ENCODE measurements around the gene CERK.
"Not testable (repeated sequence)": the region's sequence is repeated elsewhere in the genome, so short reads cannot be mapped to it uniquely, and the experiment has no call there.

Gene CERK

DNA sequence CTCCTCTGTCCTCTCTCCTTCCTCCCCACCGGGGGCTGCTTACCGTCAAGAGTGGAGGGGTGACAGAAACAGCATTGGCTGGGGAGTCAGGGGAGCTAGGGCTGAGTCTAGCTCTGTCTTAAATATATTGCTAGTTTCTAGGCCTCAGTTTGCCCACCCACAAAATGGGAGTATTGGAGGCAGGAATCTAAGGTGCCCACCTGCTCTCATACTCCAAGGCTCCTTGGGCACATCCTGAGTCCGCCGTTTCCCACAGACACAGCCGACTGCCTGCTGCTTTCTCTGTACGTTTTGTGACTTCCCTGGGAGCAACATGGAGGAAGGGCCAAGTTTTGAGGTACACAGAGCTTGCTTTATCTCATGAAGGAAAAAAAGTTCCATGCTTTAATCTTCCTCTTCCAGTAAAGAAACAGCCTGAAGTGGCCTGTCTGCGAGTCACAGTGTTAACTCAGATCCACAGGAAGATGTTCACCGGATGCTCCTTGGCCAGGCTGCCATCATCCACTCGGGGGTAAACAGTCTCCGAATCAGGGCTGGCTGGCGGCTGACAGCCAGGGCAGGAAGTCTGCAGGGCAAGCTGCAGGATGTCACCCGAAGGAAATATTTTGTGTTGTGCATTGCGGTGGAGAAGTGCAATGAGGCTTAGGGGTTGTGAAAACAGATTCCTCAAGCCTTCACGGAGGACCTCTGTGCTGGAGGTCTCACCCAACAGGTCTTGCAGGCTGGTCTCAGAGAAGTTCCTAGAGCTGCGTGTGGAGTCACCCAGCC lies 11.0 kb upstream of the CERK start:
- DNase-seq (ENCODE audit: low read depth): no peak

DNA sequence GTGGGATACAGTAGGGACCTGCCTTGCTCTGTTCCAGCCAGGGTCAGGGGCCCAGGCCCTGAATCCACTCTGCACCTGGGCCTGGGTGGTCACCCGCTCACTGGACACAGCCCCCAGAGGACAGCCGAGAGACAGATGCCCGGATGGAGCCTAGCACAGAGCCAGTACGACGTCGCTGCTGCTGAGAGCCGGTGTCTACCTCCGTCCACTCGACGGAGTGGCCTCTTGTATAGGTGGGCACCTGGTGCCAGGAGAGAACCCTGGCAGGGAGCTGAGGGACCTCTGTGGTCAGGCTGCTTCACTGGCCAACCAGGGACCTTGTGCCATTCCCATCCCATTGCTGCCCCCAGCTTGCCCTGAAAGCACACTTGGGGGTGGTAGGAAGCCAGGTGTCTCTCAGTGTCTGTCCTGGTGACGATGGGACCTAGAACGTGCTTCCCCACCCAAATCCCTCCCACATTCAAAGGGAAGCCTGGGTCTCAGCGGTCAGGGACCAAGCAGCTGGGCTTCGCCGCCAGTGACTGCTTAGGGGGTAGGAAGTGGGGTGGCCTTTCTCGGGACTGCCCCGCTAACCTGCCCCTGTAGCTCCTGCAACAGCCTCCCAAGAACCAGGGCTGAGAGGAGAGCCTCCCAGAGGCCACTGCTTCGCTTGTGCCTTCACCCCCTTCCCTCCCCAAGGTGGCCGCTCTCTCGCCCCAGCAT lies 10.3 kb upstream of the CERK start:
- DNase-seq (ENCODE audit: low read depth): no peak

DNA sequence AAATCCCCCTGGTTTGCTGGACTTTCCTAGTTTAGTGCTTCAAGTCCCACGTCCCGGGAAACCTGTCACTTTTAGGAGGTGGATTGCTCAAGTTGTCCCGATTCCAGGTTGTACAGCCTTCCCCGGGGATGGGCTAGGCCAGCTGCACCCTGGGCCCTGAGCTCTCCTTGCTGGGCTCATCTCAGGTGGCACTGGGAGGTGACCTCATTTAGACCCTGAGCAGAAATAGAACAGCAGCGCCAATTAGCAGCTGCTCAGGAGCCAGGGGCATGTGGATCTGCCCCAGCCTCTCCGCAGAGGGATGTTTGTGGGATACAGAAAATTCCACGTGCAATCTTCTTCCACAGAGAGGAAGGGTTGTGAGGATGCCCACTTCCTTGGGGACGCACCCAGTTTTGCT lies 9.6 kb upstream of the CERK start:
- no peak for DNase-seq (ENCODE audit: low read depth)

DNA sequence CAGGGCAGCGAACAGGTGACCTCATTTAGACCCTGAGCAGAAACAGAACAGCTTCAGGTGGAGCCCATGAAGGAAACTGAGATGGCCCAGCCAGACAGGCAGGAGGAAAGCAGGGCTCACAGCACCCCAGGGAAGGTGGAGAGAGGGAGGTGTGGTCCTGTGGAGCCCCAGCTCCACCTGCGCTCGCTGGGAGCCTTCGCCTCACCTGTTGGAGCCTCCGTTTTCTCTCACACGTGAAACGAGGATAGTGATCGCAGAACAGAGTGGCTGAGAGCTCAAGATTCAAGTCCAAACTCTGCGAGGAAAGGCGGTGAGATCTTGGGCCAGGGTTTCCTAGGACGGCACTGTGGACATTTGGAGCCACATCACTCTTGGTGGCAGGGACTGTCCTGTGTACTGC lies 8.6 kb upstream of the CERK start:
- no peak for DNase-seq (ENCODE audit: low read depth)

DNA sequence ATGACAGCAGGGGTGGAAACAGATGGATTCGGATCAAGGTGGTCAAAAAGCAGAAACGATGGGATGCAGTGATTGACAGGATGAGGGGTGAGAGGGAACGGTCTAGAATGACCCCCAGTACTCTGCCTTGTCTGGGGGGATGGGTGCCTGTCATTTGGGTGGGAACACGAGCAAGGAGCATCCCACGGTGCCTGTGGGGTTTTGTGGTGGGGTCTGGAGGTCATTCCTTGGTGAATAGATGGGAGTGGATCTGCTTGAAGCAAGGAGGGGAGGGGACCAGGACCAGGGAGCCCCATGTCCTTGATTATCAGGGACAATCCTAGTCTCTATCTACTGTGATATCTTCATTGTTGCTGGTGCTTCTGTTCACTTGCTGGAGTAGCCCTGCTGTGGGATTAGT lies 8.1 kb upstream of the CERK start:
- DNase-seq (ENCODE audit: low read depth): no peak

DNA sequence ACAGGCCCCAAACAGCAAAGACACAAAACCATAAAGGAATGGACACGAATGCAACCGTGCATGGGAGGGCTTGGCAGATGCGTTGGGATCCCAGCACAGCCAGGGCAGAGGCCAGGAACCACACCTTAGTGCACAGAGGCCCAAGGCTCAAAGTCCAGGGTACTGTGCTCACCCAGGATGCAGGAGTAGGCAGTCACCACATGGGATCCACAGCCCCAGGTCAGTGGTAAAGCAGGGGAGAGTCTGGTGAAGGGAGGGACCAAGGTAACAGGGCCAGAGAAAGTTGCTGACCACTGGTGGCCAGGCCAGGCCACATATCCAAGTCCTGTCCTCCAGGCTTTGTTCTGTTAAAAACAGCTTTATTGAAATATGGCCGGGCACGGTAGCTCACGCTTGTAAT lies 6.5 kb upstream of the CERK start:
- DNase-seq (ENCODE audit: low read depth): no peak

DNA sequence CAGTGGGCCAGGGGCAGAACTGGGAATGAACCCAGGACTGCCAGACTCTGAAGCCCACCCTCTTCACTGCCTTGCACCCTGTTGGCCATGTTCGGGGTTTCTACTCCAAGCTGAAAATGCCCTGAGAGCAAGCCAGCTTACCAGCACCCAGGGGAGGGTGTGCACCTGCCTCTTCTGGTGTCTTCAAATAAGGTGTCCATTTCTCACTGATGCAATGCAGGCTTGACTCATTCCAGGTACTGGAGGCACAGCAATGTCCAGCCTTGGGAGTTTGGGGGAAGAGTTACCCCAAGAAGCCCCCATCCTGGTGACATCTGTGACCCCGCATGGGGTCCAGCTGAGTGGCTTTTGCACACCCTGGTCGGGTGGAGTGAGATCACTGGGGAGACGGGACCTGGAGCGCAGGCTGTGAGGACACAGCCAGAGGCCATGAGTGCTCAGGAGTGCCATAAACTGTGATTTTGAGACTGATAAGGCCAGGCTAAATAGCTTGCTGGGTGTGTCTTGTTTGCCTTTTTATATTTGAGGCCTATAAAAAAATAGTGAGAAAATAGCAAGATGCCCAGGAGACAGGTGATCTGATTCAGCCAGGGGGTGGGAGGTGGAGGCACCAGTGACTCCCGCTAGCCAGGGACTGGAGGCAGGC lies 4.6 kb upstream of the CERK start:
- DNase-seq (ENCODE audit: low read depth): no peak

DNA sequence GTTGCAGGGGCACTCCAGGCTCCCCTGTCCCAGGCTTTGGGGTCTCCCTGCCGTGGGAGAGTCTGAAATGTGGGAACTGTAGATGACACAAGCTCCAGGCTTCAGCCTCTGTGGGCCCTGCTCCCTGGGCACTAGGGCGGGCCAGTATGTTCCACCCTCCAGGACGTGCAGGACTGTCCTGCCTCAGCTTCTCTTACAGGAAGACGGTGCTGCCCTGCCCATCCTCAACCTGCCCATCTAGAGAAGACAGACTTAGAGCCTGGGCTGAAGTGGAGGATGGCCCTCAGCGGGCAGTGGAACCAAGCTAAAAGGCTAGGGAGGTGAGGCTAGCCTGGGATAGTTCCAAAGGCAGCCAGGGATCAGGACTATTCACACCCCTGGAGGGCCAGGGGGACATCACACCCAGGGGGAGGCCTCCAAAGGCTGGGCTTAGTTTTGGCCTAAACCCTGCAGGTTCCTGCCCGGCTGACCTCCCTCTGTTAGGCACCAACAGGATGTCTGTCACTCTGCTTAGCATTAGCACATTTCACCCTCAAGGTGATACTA lies 4.0 kb upstream of the CERK start:
- no peak for DNase-seq (ENCODE audit: low read depth)

DNA sequence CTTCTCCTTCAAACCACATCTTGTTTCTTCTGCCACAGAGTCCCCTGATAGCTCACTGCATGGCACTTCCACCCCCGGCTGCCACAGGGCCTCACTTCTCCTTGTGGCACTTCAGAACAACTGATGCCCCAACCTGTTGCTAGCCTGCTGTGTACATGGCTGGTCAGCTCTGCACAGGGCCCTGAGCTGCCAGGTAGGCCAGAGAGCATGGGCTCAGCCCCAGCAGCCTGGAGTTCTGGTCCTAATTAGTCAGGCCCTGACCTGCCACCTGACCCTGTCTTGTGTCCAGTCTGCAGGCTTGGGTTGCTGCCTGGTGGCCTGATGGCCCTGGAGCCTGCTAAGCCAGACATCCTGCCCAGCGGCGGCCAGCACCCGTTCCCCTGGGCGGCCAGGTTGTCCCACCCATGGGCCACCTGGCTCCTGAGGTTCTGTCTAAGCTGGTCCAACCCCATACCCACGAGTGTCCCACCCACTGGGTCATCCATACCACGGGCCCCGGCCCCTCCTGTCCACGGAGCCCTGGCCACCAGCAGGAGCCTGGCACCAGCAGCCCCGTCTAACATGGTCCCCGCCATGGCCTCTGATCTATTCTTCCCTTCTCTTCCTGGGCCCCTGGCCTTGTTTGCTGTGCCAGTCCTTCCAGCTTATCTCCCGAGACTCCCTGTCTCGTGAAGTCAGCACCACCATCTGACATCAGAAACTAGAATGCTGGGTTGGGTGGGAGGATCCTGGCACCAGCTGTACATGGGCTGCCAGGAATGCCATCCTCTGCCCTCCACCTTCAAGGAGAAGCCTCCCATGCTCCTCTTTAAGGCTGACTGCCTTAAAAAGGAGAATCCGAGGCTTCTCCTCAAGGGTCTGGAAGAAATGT lies 3.1 kb upstream of the CERK start:
- DNase-seq (ENCODE audit: low read depth): no peak

DNA sequence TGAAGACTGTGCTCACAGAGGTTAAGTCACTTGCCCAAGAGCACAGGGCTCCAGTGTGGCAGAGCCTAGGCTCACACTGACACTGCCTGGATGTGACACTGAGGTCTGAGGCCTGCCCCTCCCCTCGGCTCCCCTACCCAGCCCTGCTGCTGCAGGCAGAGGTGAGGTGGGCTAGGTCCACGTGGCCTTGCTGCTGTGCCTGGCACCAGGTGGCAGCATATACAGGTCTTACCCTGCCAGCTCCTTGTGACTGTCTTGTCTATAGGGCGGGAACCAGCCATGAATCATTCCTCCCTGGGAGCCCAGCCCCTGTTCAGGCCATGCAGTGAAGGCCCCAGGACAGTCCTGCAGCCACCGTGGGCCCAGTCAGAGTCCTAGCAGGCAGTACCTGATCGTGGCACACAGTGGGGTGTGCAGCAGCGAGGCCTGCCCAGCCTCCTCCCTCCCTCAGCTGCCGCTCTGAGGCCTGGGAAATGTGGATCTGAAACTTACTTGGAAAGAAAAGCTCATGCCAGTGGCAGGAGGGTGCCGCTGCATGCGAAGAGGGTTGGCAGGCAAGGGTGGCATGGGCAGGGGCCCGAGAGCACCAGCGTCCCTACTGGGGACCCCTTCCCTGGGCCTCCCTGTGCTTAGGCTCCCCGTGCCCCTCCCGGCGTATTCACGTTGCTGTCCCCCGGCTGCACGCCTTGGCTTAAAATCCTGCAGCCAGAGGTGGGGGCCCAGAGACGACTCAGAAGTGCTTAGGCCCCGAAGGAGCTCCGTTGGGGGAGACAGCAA lies 1.2 kb upstream of the CERK start:
- no peak for DNase-seq (ENCODE audit: low read depth)

DNA sequence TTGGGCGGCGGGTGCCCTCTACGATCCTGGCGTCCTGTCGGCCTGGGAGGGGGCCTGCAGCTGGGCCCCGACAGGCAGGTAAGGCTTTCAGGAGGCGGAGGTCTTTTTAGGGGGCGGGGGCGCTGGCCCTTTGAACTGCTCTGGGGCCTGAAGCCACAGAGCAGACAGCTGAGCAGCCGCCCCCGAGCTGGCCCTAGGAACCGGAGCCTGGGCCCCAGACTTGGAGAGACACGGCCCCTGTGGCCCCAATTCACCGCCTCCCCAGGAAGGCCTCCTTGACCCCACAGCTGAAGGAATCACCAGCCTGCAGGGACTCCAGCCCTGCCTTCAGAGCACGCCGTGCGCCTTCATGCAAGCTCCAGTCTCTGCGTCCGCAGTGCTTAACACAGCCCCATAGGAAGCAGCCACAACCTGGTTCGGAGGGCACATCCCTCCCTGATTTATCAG lies 618 bp upstream of the CERK start:
- no peak for DNase-seq (ENCODE audit: low read depth)

DNA sequence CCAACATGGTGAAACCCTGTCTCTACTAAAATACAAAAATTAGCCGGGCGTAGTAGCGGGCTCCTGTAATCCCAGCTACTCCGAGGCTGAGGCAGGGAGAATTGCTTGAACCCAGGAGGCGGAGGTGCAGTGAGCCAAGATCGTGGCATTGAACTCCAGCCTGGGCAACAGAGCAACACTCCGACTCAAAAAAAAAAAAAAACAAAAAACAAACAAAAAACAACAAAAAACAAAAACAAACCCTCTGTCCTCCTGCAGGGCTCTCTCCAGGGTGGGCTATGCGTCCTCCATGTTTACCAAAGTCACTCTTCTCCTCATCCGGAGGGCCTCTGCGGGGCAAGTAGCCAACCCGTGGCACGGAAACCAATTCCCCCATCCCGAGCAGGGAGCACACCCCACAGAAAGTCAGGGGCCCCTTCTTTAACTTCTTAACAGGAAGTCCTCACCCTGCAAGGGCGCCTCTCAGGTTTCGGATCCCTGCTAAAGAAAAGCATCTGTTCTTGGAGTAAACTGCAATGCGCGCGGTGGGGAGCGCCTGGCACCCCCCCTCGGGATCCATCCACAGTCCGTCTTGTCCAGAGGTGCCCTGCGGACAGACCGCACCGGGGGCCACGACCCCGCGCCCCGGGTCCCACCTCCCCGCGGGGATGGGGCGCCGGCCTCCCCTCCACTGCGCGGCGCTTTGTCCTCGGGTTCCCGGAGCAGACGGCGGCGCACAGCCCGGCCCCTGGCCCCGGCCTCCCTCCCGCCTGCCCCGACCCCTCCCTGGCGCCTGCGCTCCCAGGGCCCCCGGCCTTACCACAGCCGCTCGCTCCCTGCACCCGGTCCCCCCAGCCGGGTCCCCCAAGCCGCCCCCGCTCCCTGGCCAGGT lies 712 bp downstream of the CERK start:
- DNase-seq (ENCODE audit: low read depth): no peak

DNA sequence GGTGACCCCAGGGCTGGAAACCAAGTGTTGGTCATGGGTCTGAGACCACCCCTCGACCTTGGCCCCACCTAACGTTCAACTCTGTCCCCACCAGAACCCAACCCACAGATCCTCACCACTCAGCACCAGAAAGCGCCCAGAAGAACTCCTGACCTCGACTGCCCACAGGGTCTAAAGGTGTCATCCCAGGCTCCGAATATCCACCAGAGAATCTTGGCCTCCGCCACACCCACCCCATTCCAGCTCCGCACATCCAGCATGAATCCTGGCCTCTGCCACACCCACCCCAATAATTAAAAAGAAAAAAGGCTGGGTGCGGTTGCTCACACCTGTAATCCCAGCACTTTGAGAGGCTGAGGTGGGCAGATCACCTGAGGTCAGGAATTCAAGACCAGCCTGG lies 1.3 kb downstream of the CERK start:
- DNase-seq (ENCODE audit: low read depth): no peak

DNA sequence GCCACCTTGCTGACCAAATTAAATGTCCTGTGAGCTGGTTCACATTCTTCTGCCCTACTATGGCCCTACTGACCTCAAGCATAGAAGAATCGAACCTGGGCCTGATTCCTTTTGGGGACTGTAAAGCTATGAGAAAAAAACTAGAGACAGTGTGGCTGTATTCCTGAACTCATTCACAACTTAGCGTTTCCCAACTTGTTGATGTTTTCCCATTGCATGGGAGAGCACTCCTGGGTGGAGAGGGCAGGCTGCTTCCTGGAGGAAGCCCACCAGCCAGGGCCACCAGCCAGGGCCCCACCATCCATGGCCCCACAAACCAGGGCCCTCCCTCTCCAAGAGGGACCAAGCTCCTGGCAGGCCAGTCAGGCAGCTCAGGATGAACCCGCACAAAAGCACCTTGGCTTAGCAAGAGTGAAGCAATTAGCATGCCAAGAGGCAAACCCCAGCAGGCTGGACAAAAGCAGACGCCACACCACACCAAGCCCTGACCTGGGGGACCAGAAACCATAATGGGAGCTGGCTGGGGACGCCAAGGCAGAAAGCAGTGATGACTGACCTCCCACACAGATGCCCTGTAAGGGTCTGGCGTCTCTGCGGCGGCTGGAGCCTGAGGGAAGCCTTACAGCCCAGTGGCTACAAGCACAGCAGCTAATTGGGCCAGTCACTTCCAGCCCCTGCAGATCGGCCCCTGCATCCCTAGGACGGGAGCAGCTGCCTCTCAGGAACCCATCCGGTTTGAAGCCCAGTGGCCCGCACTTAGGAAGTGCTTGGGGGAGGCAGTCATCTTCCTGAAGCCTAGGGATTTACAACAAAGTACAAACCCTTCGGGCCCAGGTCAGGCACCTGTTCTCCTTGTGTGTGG lies 2.1 kb downstream of the CERK start:
- no peak for DNase-seq (ENCODE audit: low read depth)

DNA sequence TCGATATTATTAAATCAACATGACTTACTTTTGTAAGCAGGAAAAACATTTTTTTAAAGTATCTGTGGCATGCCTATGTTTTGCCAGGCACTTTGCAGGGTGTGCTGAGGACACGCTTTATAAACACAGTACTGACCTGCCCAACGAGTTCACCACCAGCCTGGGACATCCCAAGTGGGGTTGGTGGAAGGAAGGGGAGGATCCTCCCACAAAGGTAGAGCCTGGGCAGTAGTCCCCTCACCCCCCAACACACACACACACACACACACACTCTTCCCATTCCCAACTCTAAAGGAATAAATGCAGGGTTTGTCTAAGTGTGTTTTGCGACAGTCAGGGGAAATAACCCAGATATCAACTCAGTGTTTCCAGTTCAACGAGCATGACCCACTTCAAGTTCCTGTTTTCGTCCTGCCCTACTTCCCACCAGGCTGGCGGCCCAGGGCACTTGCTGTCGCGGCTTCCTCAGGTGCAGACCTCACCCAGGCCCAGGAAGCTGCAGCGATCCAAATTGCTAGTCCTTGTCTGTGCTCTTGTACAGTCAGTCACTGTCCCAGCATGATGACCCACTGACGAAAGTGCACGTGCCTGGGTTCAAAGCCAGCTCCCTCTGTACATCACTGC lies 3.1 kb downstream of the CERK start:
- DNase-seq (ENCODE audit: low read depth): no peak

DNA sequence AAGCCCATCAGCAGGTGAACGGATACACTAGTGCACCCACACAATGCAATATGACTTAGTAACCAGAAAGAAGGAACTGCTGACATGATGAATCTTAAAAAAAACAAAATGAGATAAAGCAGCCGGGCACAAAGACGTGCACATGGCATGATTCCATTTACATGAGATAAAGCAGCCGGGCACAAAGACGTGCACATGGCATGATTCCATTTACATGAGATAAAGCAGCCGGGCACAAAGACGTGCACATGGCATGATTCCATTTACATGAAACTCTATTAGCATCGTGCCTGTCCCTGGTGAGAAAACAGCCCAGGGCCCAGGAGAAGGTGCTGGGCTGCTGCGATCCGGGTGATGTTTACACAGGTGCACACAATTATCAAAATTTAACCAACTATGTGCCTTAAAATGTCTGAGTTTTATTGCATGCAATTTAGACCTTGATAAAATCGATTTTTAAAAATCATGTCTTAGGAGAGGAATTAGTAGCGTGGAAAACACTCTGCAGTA lies 3.8 kb downstream of the CERK start:
- not testable (repeated sequence) for DNase-seq (ENCODE audit: low read depth)

DNA sequence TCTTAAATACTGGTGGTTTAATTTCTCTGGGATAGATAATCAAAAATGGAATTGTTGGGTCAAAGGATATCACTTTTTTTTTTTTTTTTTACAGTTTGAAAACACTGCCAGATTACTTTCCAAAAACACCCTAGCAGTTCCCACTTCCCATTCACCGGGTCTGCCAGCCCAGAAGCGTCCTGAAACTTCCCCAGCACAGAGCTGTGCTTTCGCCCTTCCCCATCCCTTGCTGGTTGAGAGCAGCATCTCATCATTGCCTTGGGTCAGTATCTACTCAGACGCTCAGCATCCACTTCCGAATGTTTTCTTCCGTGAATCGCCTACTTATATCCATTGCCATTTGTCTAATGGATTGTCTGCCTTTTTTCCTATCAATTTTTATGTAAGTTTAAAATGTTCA lies 5.5 kb downstream of the CERK start:
- DNase-seq (ENCODE audit: low read depth): no peak

DNA sequence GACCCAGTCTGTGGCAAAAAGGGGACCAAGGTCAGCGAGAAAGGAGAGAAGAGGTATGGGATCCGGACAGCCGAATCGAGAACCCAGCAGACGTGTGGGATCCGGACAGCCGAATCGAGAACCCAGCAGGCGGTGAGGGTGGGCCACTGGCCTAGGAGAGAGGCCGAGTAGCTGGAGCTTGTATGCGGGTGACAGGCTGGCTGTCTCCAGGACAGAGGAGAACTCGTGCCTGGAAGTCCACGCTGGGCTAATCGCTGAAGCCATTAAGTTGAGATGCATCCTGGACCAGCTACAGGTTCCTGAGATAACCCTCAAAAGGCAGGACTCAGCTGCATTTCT lies 6.0 kb downstream of the CERK start:
- no peak for DNase-seq (ENCODE audit: low read depth)

Data from non-pigmented ciliary epithelial cell (primary cell).